Hepatocyte (in vitro differentiated cells): ENCODE results near the gene CFTR. TPM values are rescaled to one million over a fixed set of nuclear protein-coding genes. Genes with fewer than 3 reads are reported as not detected.

Experiments
- DNase-seq: peaks from one replicate; pipeline ENCODE4 v3.0.0-alpha.2; 2016; ENCODE audit warnings: low spot score
- H2AFZ ChIP-seq: fragments of 200-600 bp; sonication (generic); 2 replicates; pipeline ENCODE4 v1.6.0; 2016; ENCODE audit warnings: antibody characterized with exemption, mild to moderate bottlenecking
- H3K27ac ChIP-seq: fragments of 200-600 bp; sonication (generic); 2 replicates; pipeline ENCODE4 v1.5.1; 2016; ENCODE audit warnings: mild to moderate bottlenecking
- H3K27me3 ChIP-seq: fragments of 200-600 bp; sonication (generic); 2 replicates; pipeline ENCODE4 v1.6.1; 2016
- H3K36me3 ChIP-seq: fragments of 200-600 bp; sonication (generic); replicated peaks from 2 replicates; pipeline ENCODE4 v1.5.1; 2016; ENCODE audit warnings: low read depth; ENCODE audit not compliant: insufficient read depth
- H3K4me1 ChIP-seq: fragments of 200-600 bp; sonication (generic); 2 replicates; pipeline ENCODE4 v1.5.1; 2016; ENCODE audit warnings: mild to moderate bottlenecking, moderate library complexity; ENCODE audit not compliant: insufficient read depth
- H3K4me2 ChIP-seq: fragments of 200-600 bp; sonication (generic); 2 replicates; pipeline ENCODE4 v1.6.0; 2016
- H3K4me3 ChIP-seq: fragments of 200-600 bp; sonication (generic); 2 replicates; pipeline ENCODE4 v1.5.1; 2016; ENCODE audit warnings: mild to moderate bottlenecking
- H3K79me2 ChIP-seq: fragments of 200-600 bp; sonication (generic); 2 replicates; pipeline ENCODE4 v1.6.0; 2017; ENCODE audit warnings: mild to moderate bottlenecking
- H3K9me2 ChIP-seq: fragments of 200-600 bp; sonication (generic); replicated peaks from 2 replicates; pipeline ENCODE4 v1.6.0; 2017; ENCODE audit warnings: mild to moderate bottlenecking; ENCODE audit not compliant: insufficient read depth
- H3K9me3 ChIP-seq: fragments of 200-600 bp; sonication (generic); 2 replicates; pipeline ENCODE4 v1.5.1; 2016; ENCODE audit warnings: low read depth, mild to moderate bottlenecking
- H4K20me1 ChIP-seq: fragments of 200-600 bp; sonication (generic); 2 replicates; pipeline ENCODE4 v1.6.0; 2016; ENCODE audit warnings: mild to moderate bottlenecking; ENCODE audit not compliant: insufficient read depth, poor library complexity, severe bottlenecking
- EZH2 ChIP-seq: fragments of 200-600 bp; sonication (generic); IDR thresholded peaks from 2 replicates; pipeline ENCODE4 v1.6.1; 2016; ENCODE audit warnings: antibody characterized with exemption, mild to moderate bottlenecking, borderline replicate concordance
- EZH2phosphoT487 ChIP-seq: fragments of 200-600 bp; sonication (generic); IDR thresholded peaks from one replicate; pipeline ENCODE4 v1.6.1; 2018; ENCODE audit warnings: antibody characterized with exemption, mild to moderate bottlenecking, low read depth, moderate library complexity; ENCODE audit not compliant: unreplicated experiment, severe bottlenecking
- WGBS: methylation state at CpG from one replicate; pipeline ENCODE4 v1.1.6; 2016; ENCODE audit warnings: low lambda C conversion rate; ENCODE audit errors: missing lambda C conversion rate; 5-methylcytosine and 5-hydroxymethylcytosine counted together
- polyA plus RNA-seq: library from polyadenylated mRNA; unstranded; fragments of >200 nt; fragmentation: Nextera tagmentation; extraction: Ambion mirVana; gene quantifications from 2 replicates; pipeline ENCODE4 v1.2.1, GENCODE V29; 2016
- total RNA-seq: library from RNA; depleted of rRNA; stranded (reverse); fragments of >200 nt; gene quantifications from 2 replicates; pipeline ENCODE4 v1.2.3, GENCODE V29; 2014
- TF ChIP-seq, protein P1 (sequence below): fragments of 200-600 bp; sonication (generic); IDR thresholded peaks from 2 replicates; pipeline ENCODE4 v1.5.1; 2016; ENCODE audit warnings: antibody characterized with exemption, mild to moderate bottlenecking; ENCODE audit not compliant: poor library complexity

CFTR gene
- total and polyA plus RNA-seq, 2 experiments from 2014 or later, result 29.8 to 72.9 TPM

- Histone ChIP-seq H3K27ac (no peak overlapping the region), H2AFZ (no peak overlapping the region), H3K9me2 (no peaks in the 10 kb centered on the region), H3K36me3 (no peaks in the 10 kb centered on the region), H3K79me2 (no peaks in the 10 kb centered on the region), H3K4me3 (no peak overlapping the region), H4K20me1 (no peaks in the 10 kb centered on the region), H3K9me3 (no peaks in the 10 kb centered on the region), H3K4me1 (no peaks in the 10 kb centered on the region), H3K27me3 (no peaks in the 10 kb centered on the region), H3K4me2 (no peak overlapping the region)
- 79% methylated on average over 2 of the region's 2 CpGs for WGBS
- no peak for DNase-seq
- TF ChIP-seq EZH2, result no peak
- TF ChIP-seq EZH2phosphoT487, result no peak
- TF ChIP-seq, protein P1, sequence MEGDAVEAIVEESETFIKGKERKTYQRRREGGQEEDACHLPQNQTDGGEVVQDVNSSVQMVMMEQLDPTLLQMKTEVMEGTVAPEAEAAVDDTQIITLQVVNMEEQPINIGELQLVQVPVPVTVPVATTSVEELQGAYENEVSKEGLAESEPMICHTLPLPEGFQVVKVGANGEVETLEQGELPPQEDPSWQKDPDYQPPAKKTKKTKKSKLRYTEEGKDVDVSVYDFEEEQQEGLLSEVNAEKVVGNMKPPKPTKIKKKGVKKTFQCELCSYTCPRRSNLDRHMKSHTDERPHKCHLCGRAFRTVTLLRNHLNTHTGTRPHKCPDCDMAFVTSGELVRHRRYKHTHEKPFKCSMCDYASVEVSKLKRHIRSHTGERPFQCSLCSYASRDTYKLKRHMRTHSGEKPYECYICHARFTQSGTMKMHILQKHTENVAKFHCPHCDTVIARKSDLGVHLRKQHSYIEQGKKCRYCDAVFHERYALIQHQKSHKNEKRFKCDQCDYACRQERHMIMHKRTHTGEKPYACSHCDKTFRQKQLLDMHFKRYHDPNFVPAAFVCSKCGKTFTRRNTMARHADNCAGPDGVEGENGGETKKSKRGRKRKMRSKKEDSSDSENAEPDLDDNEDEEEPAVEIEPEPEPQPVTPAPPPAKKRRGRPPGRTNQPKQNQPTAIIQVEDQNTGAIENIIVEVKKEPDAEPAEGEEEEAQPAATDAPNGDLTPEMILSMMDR, result no peak
These were observed 64.2 kb downstream of the CFTR start for GRCh38 chr7:117544061-117544460.

DNA sequence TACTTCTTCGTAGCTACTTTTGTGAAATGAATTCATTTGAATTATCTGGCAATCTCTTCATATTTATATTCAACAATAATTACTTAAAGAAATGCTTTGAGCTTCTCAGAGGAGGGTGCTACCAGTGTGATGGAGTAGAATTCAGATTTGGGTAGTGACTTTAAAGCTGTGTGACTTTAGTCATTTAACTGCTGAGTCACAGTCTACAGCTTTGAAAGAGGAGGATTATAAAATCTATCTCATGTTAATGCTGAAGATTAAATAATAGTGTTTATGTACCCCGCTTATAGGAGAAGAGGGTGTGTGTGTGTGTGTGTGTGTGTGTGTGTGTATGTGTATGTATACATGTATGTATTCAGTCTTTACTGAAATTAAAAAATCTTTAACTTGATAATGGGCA is 68.2 kb downstream of the CFTR start:
- Histone ChIP-seq H2AFZ (no peak overlapping the region), H3K4me3 (no peak overlapping the region), H3K9me3 (no peaks in the 10 kb centered on the region), H3K9me2 (no peaks in the 10 kb centered on the region), H3K27ac (no peak overlapping the region), H3K4me2 (no peak overlapping the region), H3K36me3 (no peaks in the 10 kb centered on the region), H3K79me2 (no peaks in the 10 kb centered on the region), H3K4me1 (no peaks in the 10 kb centered on the region), H4K20me1 (no peaks in the 10 kb centered on the region), H3K27me3 (no peaks in the 10 kb centered on the region)
- TF ChIP-seq EZH2phosphoT487 (no peak), EZH2 (no peak)
- TF ChIP-seq, protein P1, result no peak
- WGBS, result 85% methylated on average over 2 of the region's 2 CpGs
- no peak for DNase-seq

DNA sequence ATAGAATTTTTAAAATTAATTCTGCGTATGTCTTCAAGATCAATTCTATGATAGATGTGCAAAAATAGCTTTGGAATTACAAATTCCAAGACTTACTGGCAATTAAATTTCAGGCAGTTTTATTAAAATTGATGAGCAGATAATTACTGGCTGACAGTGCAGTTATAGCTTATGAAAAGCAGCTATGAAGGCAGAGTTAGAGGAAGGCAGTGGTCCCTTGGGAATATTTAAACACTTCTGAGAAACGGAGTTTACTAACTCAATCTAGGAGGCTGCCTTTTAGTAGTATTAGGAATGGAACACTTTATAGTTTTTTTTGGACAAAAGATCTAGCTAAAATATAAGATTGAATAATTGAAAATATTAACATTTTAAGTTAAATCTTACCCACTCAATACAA is 70.8 kb downstream of the CFTR start:
- Histone ChIP-seq H3K27me3 (no peaks in the 10 kb centered on the region), H3K4me1 (no peaks in the 10 kb centered on the region), H3K4me2 (no peak overlapping the region), H3K36me3 (no peaks in the 10 kb centered on the region), H3K9me3 (no peaks in the 10 kb centered on the region), H3K79me2 (no peaks in the 10 kb centered on the region), H3K4me3 (no peak overlapping the region), H2AFZ (no peak overlapping the region), H3K9me2 (no peaks in the 10 kb centered on the region), H3K27ac (no peak overlapping the region), H4K20me1 (no peaks in the 10 kb centered on the region)
- no peak for DNase-seq
- WGBS, result 68% methylated on average over 2 of the region's 2 CpGs
- no peak for TF ChIP-seq EZH2phosphoT487
- TF ChIP-seq, protein P1, result no peak
- no peak for TF ChIP-seq EZH2

- H4K20me1 ChIP-seq, result no peaks in the 10 kb centered on the region
- no peaks in the 10 kb centered on the region for H3K79me2 ChIP-seq
- DNase-seq, result no peak
- no peaks in the 10 kb centered on the region for H3K36me3 ChIP-seq
- no peaks in the 10 kb centered on the region for H3K4me1 ChIP-seq
- no peak overlapping the region for H3K27ac ChIP-seq
- no peak overlapping the region for H2AFZ ChIP-seq
- no peaks in the 10 kb centered on the region for H3K27me3 ChIP-seq
- no peak overlapping the region for H3K4me3 ChIP-seq
- TF ChIP-seq EZH2phosphoT487 (no peak), EZH2 (no peak)
- TF ChIP-seq, protein P1, result no peak
- no peak overlapping the region for H3K4me2 ChIP-seq
- H3K9me3 ChIP-seq, result no peaks in the 10 kb centered on the region
- no peaks in the 10 kb centered on the region for H3K9me2 ChIP-seq
These were observed 72.8 kb downstream of the CFTR start for GRCh38 chr7:117552660-117553059.
